VCaP (cell line): ENCODE data around the gene LTC4S.

ENCODE experiments used
- H3K27ac ChIP-seq: fragments of 450-650 bp; 2 replicates; pipeline ENCODE4 v1.5.1; 2017
- CTCF ChIP-seq: fragments of 450-650 bp; conservative IDR thresholded peaks from 2 replicates; pipeline ENCODE4 v1.5.1; 2017; ENCODE audit warnings: mild to moderate bottlenecking, moderate library complexity

LTC4S gene

GRCh38 chr5:179825655-179826182 is 31.9 kb downstream of the LTC4S start:
- no peak overlapping the region for H3K27ac ChIP-seq
- TF ChIP-seq CTCF, result 0 out of 2 replicates have a peak, but pooled peaks have one; percentile 19

- H3K27ac ChIP-seq, result no peak overlapping the region
- TF ChIP-seq CTCF, result no peak
Observed at GRCh38 chr5:179827680-179828079, 33.9 kb downstream of the LTC4S start.

GRCh38 chr5:179828756-179829421 is 35.1 kb downstream of the LTC4S start:
- H3K27ac ChIP-seq, result 0 out of 2 replicates have a peak overlapping the region, but pooled peaks have one; percentile 0
- no peak for TF ChIP-seq CTCF

- no peak for TF ChIP-seq CTCF
- H3K27ac ChIP-seq, result no peak overlapping the region
Observed at GRCh38 chr5:179829732-179830435, 36.1 kb downstream of the LTC4S start.

GRCh38 chr5:179830818-179831468 is 37.2 kb downstream of the LTC4S start:
- no peak overlapping the region for H3K27ac ChIP-seq

GRCh38 chr5:179832039-179832745 is 38.4 kb downstream of the LTC4S start:
- no peak overlapping the region for H3K27ac ChIP-seq
- no peak for TF ChIP-seq CTCF

More at GRCh38 chr5:179830818-179831468, 37.2 kb downstream of the LTC4S start:
- TF ChIP-seq CTCF, result no peak
